T-helper 9 cell (primary cell): Measurements from ENCODE around the gene AXL.
A peak's percentile ranks its signal among the peaks of the same experiment; 100 is the strongest.

Source experiments
- DNase-seq: peaks from one replicate; pipeline ENCODE4 v3.0.0-alpha.2; 2020

The AXL gene

DNA sequence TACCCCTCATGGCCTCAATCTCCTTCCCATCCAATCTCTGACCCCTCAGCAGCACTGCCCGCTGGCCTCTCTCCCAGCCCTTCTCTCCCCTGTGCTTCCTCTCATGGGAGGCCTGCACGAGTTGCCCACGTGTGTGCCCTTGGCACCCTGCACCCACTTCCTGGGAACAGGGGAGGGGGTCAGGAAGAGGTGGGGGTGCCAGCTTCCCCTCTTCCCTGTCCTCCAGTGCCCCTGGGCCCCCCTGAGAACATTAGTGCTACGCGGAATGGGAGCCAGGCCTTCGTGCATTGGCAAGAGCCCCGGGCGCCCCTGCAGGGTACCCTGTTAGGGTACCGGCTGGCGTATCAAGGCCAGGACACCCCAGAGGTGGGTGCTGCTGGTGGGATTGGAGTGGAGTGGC, 19.2 kb downstream of the AXL start:
- DNase-seq: no peak

DNA sequence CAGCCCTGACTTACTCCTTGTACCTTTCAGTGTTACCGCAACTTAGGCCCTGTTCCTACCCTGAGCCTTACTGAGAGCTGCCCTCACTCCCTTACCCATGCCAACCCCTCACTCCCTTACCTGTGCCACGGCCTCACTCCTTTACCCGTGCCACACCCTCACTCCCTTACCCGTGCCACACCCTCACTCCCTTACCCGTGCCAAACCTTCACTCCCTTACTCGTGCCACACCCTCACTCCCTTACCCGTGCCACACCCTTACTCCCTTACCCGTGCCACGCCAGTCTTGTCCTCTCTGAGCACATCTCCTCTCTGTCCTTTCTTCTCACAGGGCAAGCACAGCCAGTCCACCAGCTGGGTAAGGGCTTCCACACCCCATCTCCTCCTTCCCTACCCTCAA, 20.3 kb downstream of the AXL start:
- no peak for DNase-seq

DNA sequence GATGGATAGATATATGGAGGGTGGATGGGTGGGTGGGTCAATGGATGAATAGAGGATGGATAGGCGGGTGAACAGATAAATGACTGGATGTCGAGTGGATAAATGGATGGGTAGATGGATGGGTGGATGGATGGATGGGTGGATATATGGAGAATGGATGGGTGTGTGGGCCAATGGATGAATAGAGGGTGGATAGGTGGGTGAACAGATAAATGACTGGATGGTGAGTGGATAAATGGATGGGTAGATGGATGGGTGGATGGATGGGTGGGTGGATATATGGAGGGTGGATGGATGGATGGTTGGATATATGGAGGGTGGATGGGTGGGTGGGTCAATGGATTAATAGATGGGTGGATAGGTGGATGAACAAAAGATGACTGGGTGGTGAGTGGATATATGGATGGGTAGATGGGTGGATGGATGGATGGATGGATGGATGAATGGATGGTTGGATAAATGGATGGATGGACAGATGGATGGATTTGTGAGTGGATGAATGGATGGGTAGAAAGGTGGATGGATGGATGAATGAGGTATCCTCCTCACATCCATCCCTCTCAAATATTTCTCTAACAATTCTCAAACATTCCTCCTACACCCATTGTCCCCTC, 21.0 kb downstream of the AXL start:
- DNase-seq: no peak

DNA sequence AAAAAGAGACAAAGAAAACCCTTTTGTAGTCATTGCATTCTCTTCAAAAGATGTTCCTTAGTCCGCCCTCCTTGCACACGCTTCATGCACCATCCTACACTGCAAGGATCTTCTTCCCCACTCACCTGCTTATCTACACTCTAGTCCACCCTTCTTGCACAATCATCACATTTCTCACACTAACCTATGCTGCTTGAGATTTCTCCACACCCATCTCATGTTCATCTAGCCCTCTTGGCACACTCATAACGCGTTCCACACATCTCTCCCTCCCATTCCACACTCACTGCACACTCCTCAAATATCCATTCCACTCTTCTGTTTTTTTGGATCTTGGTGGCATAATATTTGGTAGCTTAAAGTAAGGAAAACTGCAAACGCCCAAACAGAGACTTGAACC, 22.8 kb downstream of the AXL start:
- DNase-seq: no peak

DNA sequence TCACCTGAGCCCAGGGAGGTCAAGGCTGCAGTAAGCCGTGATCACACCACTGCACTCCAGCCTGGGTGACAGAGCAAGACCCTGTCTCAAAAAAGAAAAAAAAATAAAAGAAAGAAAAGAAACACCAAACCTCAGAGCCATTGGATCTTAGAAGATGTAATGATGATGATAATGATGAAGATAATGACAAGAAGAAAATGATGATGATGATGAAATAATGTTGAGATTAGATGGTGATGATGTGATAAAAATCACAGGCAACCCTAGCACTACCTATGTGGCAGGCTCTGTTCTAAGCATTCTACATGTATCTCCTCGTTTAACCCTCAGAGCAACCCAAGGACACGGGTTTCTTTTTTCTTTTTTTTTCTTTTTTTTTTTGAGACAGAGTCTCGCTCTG, 25.1 kb downstream of the AXL start:
- DNase-seq: no peak

DNA sequence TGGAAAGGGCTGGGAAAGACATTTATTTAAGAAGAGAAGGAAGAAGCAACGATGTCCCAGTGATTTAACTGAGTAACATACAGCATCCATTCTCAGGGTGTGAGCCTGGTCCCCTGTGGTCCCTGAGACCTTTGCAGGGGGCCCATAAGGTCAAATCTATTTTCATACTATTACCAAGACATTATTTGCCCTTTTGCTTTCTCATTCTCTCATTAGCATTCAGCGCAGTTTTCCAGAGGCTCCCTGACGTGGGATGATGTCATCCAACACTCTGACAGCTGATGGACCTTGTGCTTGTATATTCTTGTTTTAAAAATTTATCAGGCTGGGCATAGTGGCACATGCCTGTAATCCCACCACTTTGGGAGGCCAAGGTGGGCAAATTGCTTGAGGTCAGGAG, 26.8 kb downstream of the AXL start:
- no peak for DNase-seq

DNA sequence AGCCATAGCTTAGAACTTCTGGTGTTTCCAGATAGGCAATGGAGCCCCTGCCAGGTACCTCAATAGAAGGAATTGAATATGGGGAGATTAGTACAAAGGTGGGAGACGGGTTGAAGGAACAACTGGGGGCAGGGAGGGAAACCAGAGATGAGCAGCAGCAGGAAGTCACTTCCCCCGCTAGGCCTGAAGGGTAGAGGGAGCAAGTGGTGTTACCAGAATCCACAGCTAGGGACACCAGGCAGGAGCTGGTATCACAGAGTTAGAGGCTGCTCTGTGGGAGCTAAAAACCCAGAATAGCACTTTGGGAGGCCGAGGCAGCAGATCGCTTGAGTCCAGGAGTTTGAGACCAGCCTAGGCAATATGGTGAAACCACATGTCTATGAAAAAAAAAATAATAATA, 29.9 kb downstream of the AXL start:
- no peak for DNase-seq

DNA sequence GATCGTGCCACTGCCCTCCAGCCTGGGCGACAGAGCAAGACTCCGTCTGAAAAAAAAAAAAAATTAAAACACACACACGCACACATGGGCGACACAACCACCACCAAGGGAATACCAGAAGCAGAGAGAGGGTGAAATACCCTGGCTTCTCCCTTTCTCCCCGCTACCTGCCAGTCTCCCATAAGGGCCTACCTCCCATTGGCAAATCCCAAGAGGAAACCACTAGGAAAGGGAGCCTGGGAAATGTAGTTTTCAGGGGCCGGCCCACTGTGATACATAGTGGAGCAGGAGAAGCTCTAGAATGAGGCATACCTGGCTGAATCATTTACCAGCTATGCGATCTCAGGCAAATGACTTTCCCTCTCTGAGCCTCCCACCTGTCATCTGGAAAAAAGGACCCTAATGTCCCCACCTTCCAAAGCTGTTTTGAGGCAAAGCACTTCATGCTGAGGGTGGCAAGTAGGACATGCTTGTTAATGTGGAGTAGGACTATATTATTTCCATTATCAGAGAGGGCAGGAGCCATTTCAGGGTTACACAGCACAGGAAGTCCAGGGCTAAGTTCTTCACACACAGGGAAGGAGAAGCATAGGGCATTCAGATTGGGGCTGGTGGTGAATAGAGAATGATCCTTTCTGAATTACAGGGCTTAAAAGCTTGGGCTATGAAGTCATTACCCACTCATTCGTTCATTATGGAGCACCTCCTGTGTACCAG, 30.8 kb downstream of the AXL start:
- DNase-seq: no peak

DNA sequence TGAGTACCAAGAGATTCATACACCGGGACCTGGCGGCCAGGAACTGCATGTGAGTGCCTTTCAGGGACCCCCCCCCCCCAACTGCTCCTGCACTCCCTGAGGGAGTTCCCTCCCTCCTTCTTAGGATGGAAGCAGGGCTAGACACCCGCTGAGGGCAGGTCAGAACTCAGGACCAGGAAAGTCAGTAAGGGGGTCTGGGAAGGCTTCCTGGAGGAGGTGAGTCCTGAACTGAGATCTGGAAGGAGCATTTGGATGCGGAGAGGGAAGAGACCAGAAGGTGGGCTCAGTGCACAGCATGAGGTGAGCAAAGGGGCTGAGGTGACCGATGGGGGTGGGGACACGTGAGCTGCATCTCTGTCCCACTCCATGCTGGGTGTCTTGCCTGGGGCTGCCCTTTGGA, 34.6 kb downstream of the AXL start:
- no peak for DNase-seq

DNA sequence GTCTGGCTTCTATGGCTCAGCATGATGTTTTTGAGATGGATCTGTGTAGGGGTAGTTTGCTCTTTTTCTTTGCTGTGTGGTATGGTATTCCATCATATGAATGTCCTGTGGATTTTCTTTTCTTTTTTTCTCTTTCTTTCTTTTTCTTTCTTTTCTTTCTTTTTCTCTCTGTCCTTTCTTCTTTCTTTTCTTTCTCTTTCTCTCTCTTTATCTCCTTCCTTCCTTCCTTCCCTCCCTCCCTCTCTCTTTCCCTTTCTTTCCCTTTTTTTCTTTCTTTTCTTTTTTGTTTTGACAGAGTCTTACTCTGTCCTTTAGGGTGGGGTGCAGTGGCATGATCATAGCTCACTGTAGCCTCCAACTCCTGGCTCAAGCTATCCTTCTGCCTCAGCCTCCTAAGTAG, 36.1 kb downstream of the AXL start:
- DNase-seq: no peak

DNA sequence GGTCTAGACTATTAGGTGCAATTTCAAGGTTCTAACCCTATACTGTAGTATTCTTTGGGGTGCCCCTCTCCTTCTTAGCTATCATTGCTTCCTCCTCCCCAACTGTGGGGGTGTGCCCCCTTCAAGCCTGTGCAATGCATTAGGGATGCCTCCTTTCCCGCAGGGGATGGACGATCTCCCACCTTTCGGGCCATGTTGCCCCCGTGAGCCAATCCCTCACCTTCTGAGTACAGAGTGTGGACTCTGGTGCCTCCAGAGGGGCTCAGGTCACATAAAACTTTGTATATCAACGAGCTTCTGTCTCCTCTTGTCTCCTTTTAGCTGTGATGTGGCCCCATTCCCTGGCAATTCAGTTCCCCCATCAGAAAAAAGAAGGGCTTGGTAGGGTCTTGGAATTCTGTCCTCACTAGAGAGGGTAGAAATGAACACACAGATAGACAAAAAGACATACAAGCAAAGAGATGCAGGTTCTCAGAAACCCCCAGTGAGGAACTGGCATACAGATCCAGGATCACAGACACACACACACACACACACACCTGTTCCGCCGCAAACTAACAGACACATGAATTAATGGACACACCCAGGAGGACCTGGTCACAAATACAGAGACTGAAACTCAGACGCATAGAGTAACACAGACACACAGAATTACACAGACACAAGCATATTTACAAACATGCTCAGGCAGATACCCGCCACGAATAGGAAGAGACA, 42.6 kb downstream of the AXL start:
- peak; percentile 10 for DNase-seq

DNA sequence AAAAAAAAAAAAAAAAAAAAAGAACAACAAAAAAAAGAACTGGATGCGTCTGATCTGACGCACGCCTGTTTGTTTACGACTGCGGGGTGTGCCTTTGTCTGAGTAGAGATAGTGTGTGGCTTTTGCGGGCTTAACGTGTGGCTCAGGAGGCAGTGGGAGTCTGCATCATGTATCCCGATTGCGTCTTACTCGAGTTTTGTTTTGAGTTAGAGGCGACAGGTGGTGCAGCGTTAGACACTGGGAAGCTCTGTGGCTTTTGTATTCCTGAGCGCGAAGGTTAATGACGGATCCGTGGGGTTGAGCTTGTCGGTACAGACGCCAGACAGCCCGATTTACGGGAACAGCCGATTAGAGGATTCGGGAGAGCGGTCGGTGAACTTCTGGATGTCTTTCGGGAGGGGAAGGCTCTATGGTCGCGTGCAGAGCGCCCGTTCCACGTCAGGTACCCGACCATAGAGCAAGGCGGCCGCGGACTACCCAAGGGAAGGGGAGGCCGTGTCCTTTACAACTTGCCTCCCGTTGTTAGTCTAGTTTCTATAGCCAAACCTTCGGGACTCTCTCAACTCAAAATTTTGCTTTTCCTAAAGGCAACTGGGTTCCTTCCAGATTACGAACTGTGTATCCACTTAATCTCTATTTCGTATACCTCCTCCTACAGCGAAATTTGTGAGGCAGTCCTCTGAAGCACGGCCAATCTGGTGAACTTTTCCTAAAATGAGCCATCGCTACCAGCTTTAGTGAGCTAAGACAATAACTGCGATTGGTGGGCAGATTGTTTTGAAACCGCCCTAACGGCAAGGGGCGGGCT, 44.2 kb downstream of the AXL start:
- DNase-seq: peak; percentile 84

DNA sequence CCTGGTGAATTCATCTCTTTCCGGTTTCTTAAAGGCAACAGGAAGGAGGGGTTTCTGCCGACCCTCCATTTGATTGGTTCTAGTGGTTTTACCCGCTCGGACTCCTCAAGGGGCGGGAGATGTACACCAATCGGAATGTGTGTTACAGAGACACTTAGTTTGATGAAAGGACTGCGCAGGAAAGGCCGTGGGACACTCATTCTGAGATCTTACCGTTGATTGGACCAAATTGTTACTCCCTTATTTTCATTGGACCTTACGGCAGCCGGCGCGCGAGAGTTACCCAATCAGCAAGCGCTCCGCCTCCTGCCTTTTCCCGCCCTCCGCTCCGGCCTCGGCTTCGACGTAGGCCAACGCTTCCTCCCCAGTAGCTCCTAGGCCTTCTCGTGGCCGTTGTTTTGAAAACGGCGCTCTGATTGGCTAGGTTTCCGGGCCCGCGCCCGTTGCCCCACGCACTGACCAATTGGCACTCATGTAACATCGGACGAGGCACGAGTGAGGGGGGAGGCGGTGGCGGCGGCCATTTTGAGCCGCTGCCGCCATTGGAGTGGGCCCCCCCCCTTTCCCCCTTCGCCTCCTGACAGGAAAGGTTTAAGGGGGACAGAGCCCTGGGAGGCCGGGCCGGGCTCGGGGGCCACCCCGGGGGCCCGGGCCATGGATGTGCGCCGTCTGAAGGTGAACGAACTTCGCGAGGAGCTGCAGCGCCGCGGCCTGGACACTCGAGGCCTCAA, 45.0 kb downstream of the AXL start, which contains the start of gene HNRNPUL1:
TSS of gene HNRNPUL1 (plus strand) at position 523 of the 731 bp plus-strand sequence. CDS start at position 655, 132 bp downstream.
- peak; percentile 99 for DNase-seq

DNA sequence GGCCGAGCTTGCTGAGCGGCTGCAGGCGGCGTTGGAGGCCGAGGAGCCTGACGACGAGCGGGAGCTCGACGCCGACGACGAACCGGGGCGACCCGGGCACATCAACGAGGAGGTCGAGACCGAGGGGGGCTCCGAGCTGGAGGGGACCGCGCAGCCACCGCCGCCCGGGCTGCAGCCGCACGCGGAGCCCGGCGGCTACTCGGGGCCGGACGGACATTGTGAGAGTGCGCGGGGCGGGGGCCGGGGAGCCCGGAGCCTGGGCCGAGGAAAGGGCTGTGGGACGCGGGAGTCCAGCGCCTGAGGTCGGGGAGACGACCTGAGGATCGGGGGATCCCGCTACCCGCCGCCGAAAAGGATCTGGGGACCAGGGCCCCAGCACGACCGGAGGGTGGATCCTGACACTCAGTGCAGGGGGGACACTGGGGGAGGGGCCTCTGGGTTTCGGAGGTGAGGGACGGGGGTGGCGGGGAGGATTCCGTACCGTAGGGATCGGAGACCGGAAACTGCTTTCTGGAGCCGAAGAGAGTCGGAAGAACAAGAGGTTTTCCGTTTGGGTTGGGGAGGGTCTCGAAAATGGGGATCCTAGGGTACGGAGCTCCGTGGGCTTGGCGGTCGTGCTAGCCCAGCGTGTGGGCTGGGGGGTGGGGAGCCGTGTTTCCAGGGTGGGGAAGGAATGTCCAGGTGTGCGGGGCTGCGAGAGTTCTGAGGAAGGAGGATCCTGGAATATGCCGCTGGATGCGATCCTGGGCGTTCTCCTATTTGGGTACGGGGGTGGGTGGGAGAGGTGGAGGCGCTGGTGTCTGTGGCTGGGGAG, 45.8 kb downstream of the AXL start:
- DNase-seq: peak; percentile 34

DNA sequence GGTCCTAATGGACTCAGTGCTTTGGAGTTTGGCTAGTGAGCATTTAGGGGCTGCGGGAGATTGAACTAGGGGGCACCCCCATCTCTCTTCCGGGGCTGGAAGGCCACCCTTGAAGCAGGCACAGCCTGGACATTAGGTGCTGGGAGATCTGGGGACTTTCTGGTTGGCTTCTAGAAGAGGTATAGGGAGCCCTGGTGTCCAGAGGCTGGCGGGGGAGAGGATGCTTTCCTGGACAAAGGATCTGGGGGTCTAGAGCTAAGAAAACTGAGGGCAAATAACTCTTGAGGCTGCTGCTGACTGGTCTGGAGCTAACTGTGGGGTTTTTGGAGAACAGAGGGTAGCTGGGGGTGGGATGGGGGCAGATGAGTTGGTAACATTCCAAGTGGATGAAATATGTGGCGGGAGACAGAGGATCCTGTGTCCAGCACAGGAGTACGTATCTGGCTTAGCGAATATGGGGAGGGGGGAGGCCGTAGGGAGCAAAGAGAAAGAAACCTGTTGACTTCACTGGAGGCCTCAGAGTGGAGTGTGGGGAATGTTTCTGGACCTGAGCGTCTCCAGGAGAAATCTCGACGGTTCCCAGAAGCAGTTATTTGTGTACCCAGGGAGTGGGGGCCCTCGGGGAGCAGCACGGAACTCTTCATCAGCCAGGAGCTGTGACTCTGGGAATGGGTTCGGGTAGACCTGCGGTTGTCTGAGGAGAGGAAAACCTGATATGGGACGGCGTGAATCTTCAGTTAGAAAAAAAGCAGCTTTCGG, 46.6 kb downstream of the AXL start:
- no peak for DNase-seq

DNA sequence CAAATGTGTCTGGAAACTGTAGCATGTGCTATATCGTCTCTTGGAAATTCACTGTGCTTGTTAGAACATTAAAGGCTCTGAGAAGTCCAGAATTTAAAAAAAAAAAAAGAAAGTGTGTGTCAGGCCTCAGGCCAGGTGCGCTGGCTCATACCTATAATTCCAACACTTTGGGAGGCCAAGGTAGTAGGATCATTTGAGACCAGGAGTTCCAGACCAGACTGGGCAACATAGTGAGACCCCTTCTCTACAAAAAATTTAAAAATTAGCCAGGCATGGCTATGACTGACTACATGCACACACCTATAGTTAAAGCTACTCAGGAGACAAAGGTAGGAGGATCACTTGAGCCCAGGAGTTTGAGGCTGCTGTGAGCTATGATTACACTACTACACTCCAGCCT, 50.0 kb downstream of the AXL start:
- no peak for DNase-seq

DNA sequence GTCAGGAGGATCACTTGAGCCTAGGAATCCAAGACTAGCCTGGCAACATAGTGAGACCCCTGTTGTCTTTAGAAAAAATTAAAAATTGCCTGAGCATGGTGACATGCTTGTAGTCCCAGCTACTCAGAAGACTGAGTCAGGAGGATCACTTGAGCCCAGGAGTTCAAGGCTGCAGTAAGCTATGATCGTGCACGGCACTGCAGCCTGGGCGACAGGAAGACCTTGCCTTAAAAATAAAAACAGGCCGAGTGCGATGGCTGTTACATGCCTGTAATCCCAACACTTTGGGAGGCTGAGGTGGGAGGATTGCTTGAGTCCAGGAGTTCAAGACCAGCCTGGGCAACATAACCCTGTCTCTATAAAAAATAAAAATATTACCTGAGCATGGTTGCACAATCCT, 50.5 kb downstream of the AXL start:
- DNase-seq: no peak

DNA sequence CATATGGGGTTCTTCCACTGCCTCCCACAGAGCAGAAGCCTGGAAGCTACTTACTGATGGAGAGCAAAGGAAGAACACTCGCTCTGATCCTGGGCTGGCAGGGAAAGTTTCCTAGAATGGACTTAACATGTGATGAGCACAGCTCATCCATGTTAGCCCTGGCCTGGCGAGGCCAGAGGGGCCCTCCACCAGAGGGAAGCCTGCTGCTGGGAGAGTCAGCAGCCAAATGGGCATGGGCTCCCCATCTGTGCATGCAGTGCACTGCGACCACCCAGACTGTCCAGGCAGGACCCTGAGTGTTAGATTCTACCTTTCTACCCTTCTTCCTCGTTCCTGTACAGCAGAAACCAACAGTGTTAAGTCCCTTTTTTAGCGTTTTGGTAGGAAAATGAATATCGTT, 54.1 kb downstream of the AXL start:
- no peak for DNase-seq

DNA sequence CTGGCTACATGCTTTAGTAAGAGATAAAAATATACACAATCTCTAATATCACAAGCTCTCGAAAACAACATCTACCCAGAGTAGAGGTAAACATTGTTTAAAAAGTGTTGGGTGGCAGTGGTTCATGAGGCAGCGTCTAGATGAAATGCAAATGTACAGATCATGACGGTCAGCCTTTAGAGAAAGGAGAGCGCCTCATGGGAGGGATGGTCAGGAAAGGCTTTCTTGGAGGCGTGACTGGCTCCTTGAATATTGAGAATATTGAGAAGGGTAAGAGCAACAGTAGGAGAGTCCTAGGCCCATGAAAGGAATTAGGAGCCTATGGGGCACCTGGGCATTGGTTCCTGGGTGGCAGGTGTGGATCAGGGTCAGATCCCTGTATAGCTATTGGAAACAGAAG, 55.8 kb downstream of the AXL start:
- DNase-seq: no peak

DNA sequence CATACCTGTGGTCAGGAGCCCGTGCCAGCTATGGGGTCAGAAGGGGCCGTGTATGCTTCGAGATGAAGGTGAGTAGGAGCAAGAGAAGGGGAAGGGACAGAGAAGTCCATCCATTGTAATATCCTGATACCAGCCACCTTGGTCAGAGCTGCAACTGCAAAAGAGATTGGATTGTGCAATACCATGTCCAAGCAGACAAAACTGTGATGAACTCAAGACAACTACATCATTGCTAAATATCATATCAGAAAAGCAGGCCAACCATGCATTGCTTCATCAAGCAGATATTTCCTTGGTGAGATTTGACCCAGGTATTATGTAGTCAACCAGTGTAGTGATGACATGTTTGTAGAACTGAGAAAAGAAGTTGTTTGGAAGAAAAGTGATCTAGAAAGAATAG, 57.2 kb downstream of the AXL start:
- no peak for DNase-seq

DNA sequence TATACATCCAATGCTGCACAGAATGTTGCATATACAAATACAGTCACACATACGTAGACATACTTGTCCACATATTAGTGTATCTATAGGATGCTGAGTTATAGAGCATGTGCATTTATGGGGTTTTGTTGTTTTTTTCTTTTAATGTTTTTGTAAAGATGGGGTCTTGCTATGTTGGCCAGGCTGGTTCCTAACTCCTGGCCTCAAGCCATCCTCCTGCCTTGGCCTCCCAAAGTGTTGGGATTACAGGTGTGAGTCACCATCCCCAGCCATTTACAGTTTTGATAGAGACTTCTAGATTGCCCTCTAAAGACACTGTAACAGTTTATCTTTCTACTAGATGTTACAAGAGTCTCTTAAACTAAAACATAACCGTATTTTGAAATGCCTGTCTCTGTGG, 59.5 kb downstream of the AXL start:
- DNase-seq: no peak
